GM21529 (cell line): ENCODE measurements around the gene NID2.

Source experiments
- ATAC-seq: cut with Tn5 transposase; IDR thresholded peaks from one replicate; pipeline ENCODE4 v1.9.1; 2021; ENCODE audit not compliant: unreplicated experiment

NID2 gene

GRCh38 chr14:52068615-52069306 is at the start of gene NID2:
TSS of gene NID2 (minus strand) at chr14:52069059. CDS start at chr14:52068994, 65 bp downstream.
- ATAC-seq: no peak

- ATAC-seq: no peak
Observed at GRCh38 chr14:52117111-52117832, 48.4 kb upstream of the NID2 start.

GRCh38 chr14:52115286-52115685 is 46.4 kb upstream of the NID2 start:
- no peak for ATAC-seq

- ATAC-seq: no peak
Observed at GRCh38 chr14:52112336-52113018, 43.6 kb upstream of the NID2 start.

GRCh38 chr14:52111583-52111982 is 42.7 kb upstream of the NID2 start:
- no peak for ATAC-seq

GRCh38 chr14:52110441-52111086 is 41.7 kb upstream of the NID2 start:
- ATAC-seq: no peak

GRCh38 chr14:52108823-52109222 is 40.0 kb upstream of the NID2 start:
- no peak for ATAC-seq

- no peak for ATAC-seq
Observed at GRCh38 chr14:52106840-52107239, 38.0 kb upstream of the NID2 start.

GRCh38 chr14:52103416-52103815 is 34.6 kb upstream of the NID2 start:
- ATAC-seq: no peak

- ATAC-seq: no peak
Observed at GRCh38 chr14:52095794-52096193, 26.9 kb upstream of the NID2 start.

- ATAC-seq: no peak
Observed at GRCh38 chr14:52095336-52095735, 26.5 kb upstream of the NID2 start.

- ATAC-seq: no peak
Observed at GRCh38 chr14:52094546-52095271, 25.9 kb upstream of the NID2 start.

- no peak for ATAC-seq
Observed at GRCh38 chr14:52091928-52092327, 23.1 kb upstream of the NID2 start.

- ATAC-seq: no peak
Observed at GRCh38 chr14:52090936-52091335, 22.1 kb upstream of the NID2 start.

GRCh38 chr14:52089218-52089617 is 20.4 kb upstream of the NID2 start:
- no peak for ATAC-seq

- no peak for ATAC-seq
Observed at GRCh38 chr14:52086711-52087110, 17.9 kb upstream of the NID2 start.

- no peak for ATAC-seq
Observed at GRCh38 chr14:52082903-52083302, 14.0 kb upstream of the NID2 start.

- no peak for ATAC-seq
Observed at GRCh38 chr14:52081964-52082363, 13.1 kb upstream of the NID2 start.

- ATAC-seq: no peak
Observed at GRCh38 chr14:52080808-52081755, 12.2 kb upstream of the NID2 start.
